Measurements from ENCODE around the gene EIF4G1.
A peak's percentile ranks its signal among the peaks of the same experiment; 100 is the strongest.
"Not testable (repeated sequence)": the region's sequence is repeated elsewhere in the genome, so short reads cannot be mapped to it uniquely, and the experiment has no call there.

EIF4G1 gene, protein sequence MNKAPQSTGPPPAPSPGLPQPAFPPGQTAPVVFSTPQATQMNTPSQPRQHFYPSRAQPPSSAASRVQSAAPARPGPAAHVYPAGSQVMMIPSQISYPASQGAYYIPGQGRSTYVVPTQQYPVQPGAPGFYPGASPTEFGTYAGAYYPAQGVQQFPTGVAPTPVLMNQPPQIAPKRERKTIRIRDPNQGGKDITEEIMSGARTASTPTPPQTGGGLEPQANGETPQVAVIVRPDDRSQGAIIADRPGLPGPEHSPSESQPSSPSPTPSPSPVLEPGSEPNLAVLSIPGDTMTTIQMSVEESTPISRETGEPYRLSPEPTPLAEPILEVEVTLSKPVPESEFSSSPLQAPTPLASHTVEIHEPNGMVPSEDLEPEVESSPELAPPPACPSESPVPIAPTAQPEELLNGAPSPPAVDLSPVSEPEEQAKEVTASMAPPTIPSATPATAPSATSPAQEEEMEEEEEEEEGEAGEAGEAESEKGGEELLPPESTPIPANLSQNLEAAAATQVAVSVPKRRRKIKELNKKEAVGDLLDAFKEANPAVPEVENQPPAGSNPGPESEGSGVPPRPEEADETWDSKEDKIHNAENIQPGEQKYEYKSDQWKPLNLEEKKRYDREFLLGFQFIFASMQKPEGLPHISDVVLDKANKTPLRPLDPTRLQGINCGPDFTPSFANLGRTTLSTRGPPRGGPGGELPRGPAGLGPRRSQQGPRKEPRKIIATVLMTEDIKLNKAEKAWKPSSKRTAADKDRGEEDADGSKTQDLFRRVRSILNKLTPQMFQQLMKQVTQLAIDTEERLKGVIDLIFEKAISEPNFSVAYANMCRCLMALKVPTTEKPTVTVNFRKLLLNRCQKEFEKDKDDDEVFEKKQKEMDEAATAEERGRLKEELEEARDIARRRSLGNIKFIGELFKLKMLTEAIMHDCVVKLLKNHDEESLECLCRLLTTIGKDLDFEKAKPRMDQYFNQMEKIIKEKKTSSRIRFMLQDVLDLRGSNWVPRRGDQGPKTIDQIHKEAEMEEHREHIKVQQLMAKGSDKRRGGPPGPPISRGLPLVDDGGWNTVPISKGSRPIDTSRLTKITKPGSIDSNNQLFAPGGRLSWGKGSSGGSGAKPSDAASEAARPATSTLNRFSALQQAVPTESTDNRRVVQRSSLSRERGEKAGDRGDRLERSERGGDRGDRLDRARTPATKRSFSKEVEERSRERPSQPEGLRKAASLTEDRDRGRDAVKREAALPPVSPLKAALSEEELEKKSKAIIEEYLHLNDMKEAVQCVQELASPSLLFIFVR (N-terminal part only)

DNA sequence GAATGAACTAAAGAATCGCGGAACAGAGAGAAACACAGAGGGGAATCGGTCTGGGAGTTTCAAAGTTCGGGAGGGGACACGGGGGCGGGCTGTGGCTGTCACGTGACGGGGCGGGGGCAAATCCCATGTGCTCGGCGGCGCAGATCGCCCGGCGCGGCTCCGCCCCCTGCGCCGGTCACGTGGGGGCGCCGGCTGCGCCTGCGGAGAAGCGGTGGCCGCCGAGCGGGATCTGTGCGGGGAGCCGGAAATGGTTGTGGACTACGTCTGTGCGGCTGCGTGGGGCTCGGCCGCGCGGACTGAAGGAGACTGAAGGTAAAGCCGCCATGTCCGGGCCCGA lies at the start of gene EIF4G1:
Gene EIF4G1, plus strand, starts transcription at position 244 of the 337 bp plus-strand sequence. CDS start 1,191 bp downstream, outside the sequence.
- peak; percentile 97 for DNase-seq

DNA sequence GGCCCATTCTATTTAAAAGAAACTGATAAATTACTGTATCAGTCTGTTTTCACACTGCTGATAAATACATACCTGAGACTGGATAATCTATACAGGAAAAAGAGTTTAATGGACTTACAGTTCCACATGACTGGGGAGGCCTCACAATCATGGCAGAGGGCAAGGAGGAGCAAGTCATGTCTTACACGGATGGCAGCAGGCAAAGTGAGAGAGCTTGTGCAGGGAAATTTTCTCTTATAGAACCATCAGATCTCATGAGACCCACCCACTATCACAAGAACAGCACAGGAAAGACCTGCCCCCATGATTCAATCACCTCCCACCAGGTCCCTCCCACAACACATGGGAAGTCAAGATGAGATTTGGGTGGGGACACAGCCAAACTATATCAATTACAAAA lies 47.2 kb upstream of the EIF4G1 start:
- DNase-seq, result not testable (repeated sequence)

DNA sequence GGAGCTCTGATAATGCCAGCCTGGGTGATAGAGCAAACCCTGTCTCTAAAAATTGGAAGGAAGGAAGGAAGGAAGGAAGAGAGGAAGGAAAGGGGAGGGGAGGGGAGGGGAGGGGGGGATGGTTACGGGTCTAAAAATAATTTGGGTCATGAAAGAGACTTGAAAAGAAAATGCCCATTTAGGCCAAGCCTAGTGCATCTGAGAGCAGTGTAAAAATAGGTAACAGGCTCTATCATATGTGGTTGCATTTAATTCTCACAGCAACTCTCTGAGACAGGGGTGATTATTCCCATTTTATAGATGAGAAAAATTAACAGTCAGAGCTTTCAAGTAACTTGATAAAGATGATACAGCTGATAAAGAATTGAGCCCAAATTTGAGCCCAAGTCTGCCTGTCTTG lies 42.1 kb upstream of the EIF4G1 start:
- no peak for DNase-seq

DNA sequence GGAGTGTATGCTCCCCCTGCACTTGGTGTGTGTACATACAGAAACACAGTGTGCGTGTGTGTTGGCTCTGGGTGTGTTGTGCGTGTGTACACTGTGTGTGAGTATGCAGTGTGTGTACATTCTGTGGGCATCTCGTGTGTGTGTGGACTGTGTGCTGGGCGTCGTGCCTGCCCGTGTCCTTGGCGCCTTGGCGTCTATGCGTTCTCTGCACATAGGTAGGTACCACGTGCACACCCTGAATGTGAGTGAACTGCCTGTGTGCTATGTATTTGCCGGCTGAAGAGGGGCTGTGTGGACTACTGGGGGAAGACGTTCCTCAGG lies 39.1 kb upstream of the EIF4G1 start:
- DNase-seq, result no peak

DNA sequence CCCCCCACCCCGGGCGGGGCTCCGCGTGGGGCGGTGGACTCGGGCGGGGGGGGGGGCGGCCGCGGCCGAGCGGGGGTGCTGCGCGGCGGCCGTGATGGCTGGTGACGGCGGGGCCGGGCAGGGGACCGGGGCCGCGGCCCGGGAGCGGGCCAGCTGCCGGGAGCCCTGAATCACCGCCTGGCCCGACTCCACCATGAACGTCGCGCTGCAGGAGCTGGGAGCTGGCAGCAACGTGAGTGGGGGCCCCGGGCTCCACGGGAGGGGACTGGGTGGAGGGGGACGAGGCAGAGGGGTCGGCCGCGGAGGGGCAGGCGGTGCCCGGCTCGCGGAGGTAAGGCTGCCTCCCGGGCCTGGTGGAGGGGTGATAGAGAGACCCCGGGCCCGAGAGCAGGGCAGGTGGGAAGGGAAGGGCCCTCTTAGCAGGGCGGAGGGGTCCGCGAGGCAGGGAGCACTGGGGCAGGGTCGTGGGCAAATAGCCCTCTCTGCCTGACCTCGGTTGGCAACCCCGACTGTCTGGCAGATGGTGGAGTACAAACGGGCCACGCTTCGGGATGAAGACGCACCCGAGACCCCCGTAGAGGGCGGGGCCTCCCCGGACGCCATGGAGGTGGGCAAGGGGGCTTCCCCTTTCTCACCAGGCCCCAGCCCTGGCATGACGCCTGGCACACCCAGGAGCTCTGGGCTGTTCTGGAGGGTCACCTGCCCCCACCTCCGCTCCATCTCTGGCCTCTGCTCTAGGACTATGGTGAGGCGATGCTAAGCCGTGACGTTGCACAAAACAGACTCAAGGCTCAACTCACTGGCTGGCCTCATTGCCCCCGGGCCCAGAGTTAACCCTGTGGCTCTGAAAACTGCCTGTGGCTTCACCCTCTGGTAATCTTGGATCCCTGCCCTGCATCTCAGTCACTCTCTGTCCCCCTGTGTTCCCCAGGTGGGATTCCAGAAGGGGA lies 38.2 kb upstream of the EIF4G1 start, which contains the start of gene ECE2:
Gene ECE2, plus strand, starts transcription at position 62 of the 950 bp plus-strand sequence. Its CDS starts 132 bp downstream, at position 194.
- no peak for DNase-seq

DNA sequence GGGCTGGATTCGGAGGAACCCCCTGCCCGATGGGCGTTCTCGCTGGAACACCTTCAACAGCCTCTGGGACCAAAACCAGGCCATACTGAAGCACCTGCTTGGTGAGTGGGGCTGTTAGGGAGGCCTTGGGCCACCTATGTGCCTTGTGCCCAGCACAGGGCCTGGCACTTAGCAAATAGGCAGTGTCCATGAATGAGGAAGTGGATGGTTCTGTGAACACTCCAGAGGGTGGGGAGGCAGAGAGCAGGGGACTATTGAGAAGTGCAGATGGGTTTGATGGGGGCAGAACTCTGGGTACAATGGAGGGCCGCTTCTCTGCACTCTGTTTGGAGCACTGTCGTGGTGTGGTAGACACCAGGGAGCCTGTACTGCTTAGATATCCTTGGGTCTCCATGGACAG lies 37.0 kb upstream of the EIF4G1 start:
- no peak for DNase-seq

DNA sequence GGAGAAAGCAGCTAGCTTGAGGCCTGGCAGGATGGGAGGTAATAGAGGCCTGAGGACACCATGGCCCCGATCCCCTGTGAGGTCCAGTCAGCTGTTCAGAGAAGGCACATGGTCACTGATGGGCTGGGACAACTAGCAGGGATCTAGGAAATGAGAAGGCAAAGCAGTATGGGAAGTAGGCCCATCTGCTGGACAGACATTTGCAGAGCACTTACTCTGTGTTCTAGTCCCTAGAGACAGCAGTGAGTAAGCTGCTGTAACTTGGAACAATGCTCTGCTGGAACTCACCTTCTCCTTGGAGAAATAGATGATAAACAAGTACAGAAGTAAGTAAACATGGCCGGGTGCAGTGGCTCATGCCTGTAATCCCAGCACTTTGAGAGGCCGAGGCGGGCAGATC lies 31.5 kb upstream of the EIF4G1 start:
- DNase-seq, result no peak

DNA sequence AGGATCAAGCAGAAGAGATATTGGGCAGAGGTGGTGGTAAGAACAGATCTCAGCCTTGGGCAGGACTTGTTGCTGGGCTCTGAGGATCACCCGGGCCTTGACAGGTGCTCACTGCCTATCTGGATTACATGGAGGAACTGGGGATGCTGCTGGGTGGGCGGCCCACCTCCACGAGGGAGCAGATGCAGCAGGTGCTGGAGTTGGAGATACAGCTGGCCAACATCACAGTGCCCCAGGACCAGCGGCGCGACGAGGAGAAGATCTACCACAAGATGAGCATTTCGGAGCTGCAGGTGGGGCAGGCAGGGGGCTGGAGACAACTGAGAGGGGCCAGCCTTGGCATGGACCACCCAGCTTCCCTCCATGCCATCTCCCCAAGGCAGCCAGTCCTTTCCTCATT lies 30.7 kb upstream of the EIF4G1 start:
- DNase-seq, result no peak

DNA sequence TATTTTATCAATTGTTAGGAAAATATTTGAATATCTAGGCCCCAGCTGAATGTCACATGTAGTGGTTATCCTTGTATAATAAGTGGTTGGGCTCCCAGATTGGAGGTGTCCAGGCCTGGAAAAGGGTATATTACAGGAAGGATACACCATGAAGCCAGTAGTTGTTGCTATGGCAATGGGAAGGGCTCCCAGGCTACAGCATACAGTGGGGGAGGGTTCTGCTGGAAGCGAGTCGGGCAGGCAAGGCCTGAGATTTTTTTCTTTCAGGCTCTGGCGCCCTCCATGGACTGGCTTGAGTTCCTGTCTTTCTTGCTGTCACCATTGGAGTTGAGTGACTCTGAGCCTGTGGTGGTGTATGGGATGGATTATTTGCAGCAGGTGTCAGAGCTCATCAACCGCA lies 29.7 kb upstream of the EIF4G1 start:
- DNase-seq, result peak; percentile 46

DNA sequence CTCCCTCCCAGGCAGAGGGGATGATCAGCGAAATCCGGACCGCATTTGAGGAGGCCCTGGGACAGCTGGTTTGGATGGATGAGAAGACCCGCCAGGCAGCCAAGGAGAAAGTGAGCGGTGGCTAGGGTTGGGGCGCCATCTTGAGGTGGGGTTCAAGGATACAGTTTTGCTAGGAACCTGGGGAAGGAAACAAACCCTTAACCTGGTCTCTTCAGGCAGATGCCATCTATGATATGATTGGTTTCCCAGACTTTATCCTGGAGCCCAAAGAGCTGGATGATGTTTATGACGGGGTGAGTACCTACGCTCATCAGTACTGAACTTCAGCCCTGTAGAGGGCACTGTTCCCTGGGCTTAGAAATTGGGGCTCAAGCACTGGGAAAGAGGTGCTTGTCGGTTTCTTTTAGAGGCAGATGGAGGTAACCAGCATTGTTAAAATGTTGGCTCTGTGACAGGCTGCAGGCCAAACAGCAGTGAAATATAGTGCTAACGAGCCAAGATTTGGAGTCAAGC lies 24.9 kb upstream of the EIF4G1 start:
- peak; percentile 73 for DNase-seq

DNA sequence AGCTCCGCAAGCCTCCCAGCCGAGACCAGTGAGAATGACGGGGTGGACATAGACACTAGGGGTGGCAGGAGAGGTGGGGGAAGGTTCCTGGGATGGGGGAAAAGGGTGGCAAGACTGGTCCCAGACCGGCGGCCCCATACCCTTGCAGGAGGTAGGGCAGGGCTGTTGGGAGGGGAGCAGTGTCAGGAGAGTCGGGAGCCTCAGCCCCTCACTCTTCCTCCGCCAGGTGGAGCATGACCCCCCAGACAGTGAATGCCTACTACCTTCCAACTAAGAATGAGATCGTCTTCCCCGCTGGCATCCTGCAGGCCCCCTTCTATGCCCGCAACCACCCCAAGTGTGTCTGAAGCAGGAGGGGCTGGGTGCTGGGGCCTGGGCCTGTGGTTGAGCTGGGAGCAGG lies 24.1 kb upstream of the EIF4G1 start:
- DNase-seq, result no peak

DNA sequence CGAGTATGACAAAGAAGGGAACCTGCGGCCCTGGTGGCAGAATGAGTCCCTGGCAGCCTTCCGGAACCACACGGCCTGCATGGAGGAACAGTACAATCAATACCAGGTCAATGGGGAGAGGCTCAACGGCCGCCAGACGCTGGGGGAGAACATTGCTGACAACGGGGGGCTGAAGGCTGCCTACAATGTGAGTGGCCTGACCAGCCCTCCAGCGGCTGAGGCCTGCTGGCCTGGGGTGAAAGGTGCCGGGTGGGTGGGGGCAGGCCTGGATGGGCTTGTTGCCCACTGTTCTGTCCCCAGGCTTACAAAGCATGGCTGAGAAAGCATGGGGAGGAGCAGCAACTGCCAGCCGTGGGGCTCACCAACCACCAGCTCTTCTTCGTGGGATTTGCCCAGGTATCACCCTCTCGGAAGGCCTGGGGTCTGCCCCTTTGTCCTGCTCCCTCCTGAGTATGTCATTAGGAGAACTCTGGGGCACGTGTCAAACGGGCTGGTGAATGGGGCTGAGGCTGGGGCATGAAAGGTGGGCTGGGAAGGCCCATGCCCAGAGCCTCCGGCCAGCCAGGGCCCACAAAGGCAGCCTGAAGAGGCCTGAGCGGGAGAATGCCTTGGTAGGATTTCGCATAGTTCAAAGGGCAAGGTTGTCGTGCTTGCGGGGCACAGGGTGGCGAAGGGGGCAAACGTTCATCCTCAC lies 23.2 kb upstream of the EIF4G1 start:
- no peak for DNase-seq

DNA sequence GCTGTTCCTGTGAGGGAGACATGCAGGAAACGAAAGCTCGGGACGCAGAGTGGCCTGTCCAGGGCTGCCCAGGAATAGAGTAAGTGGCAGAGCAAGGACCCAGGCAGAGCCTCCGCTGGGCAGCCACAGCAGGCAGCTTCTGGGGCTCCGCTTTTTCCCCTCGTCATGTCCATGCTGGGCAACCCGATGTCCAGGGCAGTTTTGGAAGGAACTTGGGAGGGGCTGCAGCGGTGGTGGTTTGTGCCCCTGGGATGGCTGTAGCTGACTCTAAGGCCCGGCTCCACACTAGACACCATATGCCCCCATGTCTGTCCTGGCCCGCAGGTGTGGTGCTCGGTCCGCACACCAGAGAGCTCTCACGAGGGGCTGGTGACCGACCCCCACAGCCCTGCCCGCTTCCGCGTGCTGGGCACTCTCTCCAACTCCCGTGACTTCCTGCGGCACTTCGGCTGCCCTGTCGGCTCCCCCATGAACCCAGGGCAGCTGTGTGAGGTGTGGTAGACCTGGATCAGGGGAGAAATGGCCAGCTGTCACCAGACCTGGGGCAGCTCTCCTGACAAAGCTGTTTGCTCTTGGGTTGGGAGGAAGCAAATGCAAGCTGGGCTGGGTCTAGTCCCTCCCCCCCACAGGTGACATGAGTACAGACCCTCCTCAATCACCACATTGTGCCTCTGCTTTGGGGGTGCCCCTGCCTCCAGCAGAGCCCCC lies 22.5 kb upstream of the EIF4G1 start:
- DNase-seq, result no peak

DNA sequence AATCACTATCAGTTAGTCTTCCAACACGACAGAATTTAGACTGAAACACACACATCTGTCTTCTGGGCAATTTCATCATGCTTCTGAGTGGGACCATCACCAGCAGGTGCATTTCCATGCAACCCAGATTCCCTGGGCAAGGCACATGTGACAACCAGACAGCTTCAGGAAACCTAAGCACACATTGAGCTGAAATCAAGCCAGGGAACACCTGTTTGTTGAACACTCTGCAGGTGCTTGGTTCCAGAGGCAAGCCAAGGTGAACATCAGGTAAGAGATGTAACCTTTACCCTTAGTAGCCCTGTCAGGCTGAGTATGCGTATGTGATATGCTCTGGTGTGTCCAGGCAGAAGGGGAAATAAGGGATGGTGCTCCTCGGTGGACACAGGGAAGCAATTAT lies 18.6 kb upstream of the EIF4G1 start:
- DNase-seq, result no peak

DNA sequence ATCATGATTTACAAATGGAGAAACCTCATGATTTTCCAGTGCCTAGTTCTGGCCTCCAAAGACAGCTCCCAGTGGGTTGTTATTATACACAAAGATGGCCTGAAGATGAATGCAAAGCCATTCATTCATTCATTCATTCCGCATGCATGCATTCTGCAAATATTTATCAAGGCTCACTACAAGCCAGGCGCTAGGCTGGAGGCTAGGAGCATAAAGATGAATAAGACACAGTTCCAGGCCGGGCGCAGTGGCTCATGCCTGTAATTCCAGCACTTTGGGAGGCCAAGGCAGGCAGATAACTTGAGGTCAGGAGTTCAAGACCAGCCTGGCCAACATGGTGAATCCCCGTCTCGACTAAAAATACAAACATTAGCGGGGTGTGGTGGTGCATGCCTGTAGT lies 17.8 kb upstream of the EIF4G1 start:
- DNase-seq, result no peak

DNA sequence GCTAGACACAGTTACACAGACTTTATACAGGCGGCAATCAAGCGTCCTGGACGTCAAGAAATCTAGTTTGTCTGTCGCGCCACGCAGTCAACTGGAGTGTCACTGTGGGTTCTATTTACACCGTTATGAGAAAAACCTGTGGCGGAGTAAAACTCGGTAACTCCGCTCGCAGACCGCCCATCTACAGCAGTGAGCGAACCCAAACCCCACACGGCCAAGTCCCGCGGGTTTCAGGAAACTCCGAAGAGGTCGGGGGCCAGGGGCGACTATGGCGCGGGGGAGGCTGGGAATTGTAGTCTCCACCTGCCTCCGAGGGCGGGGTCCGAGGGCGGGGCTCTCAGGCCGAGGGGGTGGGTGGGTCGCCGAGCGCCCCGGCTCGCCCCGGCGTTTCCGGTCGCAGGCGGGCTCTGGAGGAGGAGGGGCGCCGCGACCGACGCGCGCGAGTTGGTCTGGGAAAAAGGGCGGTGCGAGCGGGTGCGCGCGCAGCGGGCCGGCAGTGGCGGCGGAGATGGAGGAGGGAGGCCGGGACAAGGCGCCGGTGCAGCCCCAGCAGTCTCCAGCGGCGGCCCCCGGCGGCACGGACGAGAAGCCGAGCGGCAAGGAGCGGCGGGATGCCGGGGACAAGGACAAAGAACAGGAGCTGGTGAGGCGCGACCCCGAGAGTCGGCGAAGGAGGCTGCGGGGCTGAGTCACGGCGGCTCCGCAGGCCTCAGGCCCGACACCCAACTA lies 15.5 kb upstream of the EIF4G1 start, which contains the start of gene PSMD2:
Gene PSMD2, plus strand, starts transcription at position 483 of the 729 bp plus-strand sequence. Its CDS starts 26 bp downstream, at position 509.
- peak; percentile 99 for DNase-seq

DNA sequence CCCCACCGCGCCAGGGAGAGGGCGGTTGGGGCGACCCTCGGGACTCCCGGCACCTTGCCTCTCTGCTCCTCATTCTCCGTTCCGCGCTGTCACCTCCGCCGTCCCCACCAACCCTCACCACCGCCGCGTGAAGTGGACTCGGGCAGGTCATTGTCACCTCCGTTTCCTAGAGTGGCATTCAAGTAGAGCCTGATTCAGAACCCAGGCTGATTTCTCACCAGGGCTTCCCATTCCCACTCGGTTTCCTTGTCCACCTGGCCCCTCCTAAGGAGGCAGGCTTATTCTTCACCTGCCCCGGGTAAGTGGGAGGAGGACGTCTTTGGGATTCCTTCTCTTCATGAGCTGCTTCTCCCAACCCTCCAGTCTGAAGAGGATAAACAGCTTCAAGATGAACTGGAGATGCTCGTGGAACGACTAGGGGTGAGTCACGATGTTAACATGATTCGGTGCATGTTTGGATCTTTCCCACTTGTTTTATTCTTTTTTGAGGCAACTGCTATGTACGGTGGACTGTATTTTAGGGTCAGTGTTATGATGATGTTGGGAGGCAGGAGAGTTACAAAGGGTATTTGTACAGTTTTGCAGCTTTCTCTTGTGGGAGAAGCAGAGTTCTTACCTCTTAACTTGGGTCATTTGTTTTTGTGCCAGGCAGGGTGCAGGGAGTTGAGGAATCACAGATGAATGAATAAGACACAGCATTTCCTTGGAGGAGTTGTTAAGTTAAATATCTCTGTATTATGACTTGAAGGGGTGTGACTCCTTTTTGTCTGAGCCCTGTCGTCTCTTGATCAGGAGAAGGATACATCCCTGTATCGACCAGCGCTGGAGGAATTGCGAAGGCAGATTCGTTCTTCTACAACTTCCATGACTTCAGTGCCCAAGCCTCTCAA lies 14.7 kb upstream of the EIF4G1 start:
- DNase-seq, result peak; percentile 19

DNA sequence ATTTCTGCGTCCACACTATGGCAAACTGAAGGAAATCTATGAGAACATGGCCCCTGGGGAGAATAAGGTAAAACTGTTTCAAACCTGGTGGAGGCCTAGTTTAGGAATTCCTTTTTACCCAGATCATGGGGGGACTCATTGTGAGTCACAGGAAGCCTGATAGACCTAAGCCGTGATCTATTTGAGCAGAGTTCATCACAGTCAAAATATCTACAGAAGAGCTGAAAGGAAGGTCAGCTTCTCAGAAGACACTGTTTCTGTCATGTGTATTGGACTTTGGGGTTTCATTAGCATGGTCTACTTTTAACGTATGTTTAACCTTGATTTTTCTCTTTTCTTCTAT lies 14.1 kb upstream of the EIF4G1 start:
- DNase-seq, result no peak

DNA sequence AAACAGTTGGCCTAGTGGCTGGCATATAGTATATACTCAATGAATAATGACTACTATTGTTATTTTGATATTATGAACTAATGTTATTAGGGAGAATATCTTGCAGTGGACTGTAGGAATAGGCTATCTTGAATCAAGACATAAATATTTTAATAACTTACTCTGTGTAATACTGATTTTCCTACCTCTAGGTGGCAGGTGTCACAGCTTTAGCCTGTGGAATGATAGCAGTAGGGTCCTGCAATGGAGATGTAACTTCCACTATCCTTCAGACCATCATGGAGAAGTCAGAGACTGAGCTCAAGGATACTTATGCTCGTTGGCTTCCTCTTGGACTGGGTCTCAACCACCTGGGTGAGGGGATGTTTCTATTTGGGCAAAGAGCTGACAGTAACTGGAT lies 8.8 kb upstream of the EIF4G1 start:
- no peak for DNase-seq
